GM04503 (cell line): ENCODE measurements around the gene GLB1L.

ENCODE experiments used
- DNase-seq: peaks from one replicate; pipeline ENCODE4 v3.0.0-alpha.2; 2012; ENCODE audit warnings: low read depth

Gene GLB1L

DNA sequence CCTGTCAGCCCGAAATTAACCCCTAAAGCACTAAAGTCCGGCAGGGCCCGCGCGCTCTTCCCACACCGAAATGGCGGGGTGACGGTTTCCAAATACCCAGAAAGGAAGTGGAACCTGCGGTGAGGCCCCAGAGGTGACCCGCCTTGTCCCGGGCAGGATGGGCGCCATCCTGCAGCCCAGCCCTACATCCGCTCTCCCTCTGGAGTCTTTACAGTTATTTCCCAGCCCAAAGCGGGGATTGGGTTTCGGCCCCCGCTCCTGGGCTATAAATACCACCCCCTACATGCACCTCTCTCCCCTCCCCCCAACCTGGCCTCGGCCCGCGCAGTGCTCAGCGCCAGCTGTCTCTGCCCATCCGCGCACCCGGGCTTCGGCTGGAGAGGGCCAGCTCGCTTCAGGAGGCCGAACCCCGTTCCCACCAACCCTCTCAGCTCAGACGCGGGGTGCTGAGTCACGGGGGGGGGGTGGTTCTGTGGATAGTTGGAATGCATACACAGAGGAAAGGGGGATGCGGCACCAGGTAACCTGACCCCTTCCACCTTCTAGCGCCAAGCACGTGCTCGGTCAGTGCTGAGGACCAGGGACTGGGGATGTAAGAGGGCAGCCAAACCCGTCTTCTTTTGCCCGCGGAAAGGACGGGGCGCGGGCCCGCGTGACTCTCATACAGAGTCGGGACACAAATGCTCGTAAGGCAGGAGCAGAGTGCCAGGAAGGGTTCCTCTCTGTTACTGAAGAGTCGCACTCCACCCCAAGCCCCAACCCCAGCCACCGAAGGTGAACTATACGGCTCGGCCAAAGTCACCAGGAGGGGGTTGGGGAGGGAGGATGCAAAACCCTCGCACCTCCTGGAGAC is 7.9 kb upstream of the GLB1L start, which contains the start of gene TUBA4B:
TSS of gene TUBA4B (plus strand) at position 344 of the 853 bp plus-strand sequence. CDS start at position 509, 165 bp downstream.
- no peak for DNase-seq

DNA sequence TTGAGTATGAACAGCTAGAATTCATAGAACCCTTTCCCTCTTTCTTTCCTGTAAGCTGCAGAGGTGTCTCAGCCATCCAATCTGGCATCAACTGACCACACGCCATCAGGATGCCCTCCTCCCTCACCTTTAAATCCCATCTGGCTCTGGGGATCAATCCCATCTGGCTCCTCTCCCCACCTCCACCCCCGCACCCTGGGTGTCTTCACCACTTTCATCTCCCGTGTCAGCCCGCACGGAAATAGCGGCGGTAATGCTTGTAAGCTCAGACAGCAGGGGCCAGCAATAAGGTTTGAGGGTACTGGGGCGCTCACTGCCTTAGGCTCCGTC is 7.3 kb upstream of the GLB1L start:
- no peak for DNase-seq

- DNase-seq: no peak
Measured at GRCh38 chr2:219252084-219252483, 6.8 kb upstream of the GLB1L start.

DNA sequence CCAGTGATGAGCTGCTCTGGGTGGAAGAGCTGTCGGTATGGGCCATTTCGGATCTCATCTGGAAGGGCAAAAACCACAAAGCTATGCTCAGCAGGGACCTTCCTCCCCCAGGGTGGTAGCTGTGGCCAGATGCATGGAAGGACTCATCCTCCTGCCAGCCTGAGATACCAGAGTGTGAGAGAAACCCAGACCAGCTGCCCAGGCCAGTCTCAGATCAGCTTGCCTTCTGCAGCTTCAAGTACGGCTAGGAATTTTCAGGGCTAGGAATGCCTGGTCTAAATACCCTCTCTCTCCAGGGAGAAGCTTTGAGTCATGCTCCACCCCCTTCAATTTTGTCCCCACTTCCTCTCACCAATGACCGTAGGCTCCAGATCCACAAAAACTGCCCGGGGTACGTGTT is 6.4 kb upstream of the GLB1L start:
- no peak for DNase-seq

DNA sequence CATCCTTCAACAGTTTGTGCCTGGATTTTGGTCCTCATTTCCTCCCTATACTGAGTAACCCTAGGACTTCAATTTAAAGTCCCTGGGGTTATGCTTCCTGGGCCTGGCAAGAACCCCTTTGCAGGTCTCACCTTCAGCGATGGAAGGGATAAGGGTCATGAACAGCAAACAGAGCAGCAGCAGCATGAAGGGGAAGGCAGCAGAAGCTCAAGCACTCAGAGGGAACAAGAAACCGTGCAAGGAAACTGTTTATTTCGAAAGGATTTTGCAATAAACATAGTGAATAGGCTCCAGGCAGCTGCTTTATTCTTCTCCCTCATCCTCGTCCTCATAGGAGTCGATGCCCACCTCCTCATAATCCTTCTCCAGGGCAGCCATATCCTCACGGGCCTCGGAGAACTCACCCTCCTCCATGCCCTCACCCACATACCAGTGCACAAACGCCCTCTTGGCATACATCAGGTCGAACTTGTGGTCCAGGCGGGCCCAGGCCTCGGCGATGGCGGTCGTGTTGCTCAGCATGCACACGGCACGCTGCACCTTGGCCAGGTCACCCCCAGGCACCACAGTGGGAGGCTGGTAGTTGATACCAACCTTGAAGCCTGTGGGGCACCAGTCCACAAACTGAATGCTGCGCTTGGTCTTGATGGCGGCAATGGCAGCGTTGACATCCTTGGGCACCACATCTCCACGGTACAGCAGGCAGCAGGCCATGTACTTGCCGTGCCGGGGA is 5.0 kb upstream of the GLB1L start:
- no peak for DNase-seq

DNA sequence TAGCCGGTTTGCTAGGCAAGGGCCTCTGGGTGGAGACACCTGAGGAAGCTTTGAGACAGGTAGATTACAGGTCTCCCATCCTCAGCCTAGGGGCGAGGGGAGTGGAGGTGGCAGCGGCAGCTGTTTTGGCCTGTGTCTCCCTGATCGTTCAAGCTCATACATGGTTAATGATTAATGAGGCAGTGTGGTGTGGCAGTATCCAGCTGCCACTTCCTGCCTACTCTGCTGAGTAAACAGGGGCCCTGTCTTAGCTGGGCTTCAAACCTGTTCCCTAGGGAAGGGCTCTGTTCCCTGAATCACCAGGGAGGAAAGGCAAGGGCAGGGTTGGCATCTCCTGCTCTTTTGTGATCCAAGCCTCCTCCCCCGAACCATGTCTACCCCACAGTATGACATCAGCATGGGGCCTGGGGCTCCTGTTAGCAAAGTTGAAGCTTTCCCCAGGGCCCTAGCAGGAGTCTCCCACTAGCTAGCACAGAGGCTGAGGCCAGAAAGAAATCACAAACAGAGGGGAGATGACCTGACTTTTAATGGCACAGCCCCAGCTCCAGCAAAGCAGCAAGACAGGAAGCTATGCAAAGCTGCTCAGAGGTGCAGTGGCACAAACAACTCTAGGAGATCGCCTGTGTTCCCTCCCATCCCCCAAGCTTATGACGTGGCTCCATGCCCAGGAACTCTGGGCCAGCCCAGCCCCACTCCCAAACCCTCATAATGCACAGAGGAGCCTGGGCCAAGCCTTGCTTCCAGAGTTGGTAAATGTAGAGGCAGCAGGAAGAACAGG is 4.1 kb upstream of the GLB1L start:
- peak; percentile 54 for DNase-seq

DNA sequence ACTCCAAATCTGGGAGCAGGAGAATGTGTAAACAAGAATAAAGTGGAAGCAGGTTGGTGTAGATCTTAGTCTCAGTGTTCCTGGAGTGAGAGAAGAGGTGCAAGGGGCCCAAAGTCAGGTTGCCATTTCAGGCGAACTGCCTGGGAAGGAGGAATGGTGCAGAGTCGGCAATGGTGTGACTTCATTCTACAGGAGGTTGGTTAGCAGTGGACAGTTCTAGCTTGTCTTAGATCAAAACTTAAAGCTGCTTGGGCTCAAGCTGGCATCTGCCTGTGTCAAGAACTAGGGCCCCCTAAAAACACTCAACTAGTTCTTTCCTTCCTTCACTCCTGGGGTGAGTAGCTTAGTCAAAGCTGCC is 3.6 kb upstream of the GLB1L start:
- no peak for DNase-seq

- DNase-seq: no peak
Measured at GRCh38 chr2:219247678-219248642, 2.7 kb upstream of the GLB1L start.

DNA sequence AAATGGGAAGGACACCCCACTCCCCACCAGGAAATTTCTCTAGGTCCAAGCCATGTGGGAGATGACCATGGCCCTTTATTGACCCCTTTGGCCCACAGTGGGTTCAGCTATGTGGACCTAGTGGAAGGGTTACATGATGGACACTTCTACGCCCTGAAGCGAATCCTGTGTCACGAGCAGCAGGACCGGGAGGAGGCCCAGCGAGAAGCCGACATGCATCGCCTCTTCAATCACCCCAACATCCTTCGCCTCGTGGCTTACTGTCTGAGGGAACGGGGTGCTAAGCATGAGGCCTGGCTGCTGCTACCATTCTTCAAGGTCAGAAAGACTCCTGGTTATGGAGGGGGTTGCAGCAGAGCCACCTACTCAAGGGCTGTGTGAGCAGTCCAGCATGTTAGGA is 1.3 kb upstream of the GLB1L start:
- DNase-seq: no peak

DNA sequence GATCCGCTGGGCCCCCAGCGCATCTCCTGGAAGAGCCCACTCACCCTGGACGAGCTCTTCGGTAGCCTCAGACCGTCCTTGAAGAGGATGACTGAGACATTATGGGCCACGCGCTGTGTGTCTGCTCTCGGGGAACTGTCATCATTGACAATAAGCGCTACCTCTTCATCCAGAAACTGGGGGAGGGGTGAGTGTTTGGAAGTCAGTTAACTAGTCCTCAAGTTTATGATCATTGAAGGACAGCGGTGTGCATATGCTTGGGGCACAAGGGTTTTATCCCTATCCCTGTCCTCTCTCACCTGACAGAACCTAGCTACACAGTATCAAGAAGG is 621 bp upstream of the GLB1L start:
- no peak for DNase-seq

GRCh38 chr2:219244789-219245147 is 476 bp downstream of the GLB1L start:
- no peak for DNase-seq

DNA sequence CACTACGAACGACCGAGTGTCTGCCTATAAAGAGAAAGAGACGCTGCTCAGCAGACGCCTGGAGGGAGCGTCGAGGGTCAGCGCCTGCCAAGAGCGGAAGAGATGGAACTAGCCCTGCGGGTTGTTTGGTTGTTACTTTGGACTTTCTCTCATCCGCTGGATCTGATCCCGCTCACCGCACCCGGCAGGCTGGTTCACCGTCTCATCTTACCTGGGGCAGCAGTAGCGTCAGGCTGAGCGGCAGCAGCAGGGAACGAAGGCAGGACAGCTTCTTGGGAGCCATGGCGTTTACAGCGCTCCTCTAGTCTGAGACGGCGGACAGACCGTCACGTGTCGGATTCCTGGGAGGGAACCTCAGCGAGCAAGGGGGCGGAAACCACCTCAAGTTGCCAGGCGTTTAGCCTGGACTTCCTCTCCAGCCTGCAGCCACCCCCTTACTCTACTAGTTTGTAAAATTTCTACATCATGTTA is 1.9 kb downstream of the GLB1L start:
- DNase-seq: no peak

DNA sequence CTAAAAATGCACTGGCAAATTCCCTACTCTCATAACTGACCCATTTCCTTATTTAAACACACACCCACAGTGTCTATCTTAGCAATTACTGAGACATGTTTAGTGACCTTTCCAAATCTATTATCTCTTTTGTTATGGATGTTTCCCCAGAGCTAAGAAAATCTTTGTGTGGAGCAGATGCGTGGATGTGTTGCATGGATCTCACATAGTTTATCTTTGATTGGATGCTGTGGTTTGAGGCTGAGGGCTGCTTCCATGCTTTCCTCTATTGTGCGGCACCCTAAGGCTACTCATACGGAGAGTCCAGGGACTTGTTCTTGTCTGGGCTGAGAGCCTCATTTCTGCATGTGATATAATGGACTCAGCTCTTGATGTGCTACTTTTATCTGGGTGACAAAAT is 10.9 kb downstream of the GLB1L start:
- no peak for DNase-seq

DNA sequence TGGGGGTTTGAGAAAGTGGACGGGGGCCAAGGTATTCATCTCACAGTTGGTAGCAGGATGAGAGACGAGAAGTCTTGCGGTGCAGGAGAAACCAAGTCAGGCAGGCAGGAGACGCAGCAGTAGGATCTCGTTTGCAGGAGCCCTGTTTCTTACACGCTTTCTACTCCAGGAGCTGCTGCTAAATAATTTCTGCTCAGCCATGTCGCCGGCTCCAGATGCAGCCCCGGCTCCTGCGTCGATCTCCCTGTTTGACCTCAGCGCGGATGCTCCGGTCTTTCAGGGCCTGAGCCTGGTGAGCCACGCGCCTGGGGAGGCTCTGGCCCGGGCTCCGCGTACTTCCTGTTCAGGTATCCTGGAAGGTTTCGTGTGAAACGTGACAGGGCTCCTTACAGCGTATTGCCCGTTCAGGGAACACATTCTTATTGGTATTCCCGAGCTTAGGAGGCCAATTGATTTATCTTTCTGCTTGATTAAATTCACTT is 15.1 kb downstream of the GLB1L start:
- DNase-seq: no peak

GRCh38 chr2:219229305-219230058 is 15.8 kb downstream of the GLB1L start, which contains the start of the genes ANKZF1 and ATG9A:
Gene ANKZF1 (plus strand): TSS chr2:219229806. CDS start chr2:219230258, 452 bp downstream.
Gene ATG9A (minus strand): TSS chr2:219229636. CDS start chr2:219228024, 1,612 bp downstream.
- DNase-seq: peak; percentile 95

- DNase-seq: no peak
Measured at GRCh38 chr2:219228911-219229304, 16.3 kb downstream of the GLB1L start.

DNA sequence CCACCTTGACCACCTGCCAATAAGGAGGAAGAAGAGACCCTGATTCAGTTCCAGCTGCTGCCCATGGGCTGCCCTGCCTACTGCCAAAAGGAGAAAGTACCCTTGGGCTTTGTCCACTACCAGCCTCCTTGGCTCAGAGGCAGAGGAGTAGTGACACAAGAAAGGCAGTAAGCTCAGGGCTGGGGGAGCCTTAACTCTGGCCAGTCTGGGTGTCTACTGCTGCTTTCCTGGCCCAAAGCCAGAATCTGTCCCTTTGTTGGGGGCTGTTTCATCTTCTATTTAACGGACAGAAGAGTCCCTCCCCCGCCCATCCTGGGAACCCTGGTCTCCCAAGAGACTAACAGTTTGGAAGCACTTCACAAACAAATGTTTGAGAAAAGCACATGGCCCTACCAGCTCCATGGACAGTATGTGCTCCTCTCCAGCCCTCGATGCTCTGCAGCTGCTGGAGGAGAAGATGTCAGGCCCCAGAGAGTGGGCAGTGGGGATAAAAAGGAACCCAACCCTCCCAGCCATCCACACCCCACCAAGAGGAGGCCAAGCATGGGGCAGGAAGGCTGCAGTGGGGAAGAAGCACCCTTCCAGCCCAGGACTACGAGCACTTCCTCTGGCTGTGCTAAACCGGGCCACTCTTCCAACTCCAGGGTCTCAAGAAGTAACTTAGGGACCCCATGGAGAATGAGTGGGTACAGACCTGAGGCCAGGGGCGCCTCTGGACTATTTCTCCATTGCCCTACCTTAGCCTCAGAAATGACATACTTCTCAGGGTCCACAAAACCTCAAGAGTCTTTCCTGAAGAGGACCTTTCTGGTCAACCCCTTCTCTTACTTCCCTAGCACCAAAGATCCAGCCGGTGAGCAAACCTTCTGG is 17.0 kb downstream of the GLB1L start:
- no peak for DNase-seq

DNA sequence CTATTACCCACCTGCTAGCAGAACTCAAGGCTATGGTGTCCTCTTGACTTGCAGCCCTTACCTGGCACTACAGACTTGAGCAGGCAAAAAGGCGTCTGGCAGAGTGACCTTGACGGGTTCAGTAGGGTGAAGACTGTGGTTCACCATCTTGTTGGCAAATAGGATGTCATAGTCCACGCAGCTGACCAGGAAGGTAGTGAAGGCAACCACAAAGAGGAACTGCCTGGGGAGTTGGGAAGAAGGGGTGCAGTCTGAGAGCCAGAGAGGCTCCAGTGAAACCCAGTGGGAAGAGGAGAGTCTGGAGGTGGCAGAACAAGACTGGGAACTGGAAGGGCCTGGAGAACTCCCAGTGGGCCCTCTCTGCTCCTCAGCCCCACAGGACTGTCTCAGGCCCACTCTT is 19.9 kb downstream of the GLB1L start:
- DNase-seq: no peak

GRCh38 chr2:219223831-219224610 is 21.2 kb downstream of the GLB1L start:
- DNase-seq: no peak
